Kidney epithelial cell (primary cell): Measurements from ENCODE around the gene IRAK1BP1. TPM values are rescaled to one million over a fixed set of nuclear protein-coding genes. Genes with fewer than 3 reads are reported as not detected.
"Not testable (repeated sequence)": the region's sequence is repeated elsewhere in the genome, so short reads cannot be mapped to it uniquely, and the experiment has no call there.

Experiments used
- DNase-seq: peaks from one replicate; pipeline ENCODE4 v3.0.0-alpha.2; 2010; ENCODE audit warnings: low read depth
- H3K27me3 ChIP-seq: 2 replicates; pipeline ENCODE4 v1.6.0; 2011; ENCODE audit warnings: low read length; ENCODE audit not compliant: control insufficient read depth, insufficient read depth
- H3K36me3 ChIP-seq: 2 replicates; pipeline ENCODE4 v1.5.1; 2011; ENCODE audit warnings: low read length; ENCODE audit not compliant: control insufficient read depth, insufficient read depth
- H3K4me3 ChIP-seq: 2 replicates; pipeline ENCODE4 v1.5.1; 2011; ENCODE audit warnings: low read depth, mild to moderate bottlenecking, control low read depth, low read length
- CTCF ChIP-seq: IDR thresholded peaks from 2 replicates; pipeline ENCODE4 v1.5.1; 2011; ENCODE audit warnings: mild to moderate bottlenecking, moderate library complexity, low read length, control low read depth, inconsistent platforms; ENCODE audit not compliant: insufficient read depth, poor library complexity, severe bottlenecking
- total RNA-seq: library from RNA; depleted of rRNA; stranded (reverse); fragments of >200 nt; gene quantifications from 2 replicates; pipeline ENCODE4 v1.2.3, GENCODE V29; 2015

Gene IRAK1BP1
- total RNA-seq, 1 donor from 2014 or later = 4.5 TPM

- no peak for TF ChIP-seq CTCF
Observed at GRCh38 chr6:78883651-78884050, 16.3 kb downstream of the IRAK1BP1 start.

GRCh38 chr6:78889901-78890300, 22.6 kb downstream of the IRAK1BP1 start:
- H3K36me3 ChIP-seq, H3K4me3 ChIP-seq, H3K27me3 ChIP-seq, DNase-seq: not testable (repeated sequence)

More at GRCh38 chr6:78883651-78884050, 16.3 kb downstream of the IRAK1BP1 start:
- DNase-seq = no peak
- no peaks in the 10 kb centered on the region for H3K36me3 ChIP-seq
- H3K27me3 ChIP-seq = no peaks in the 10 kb centered on the region
- H3K4me3 ChIP-seq = no peak overlapping the region

- TF ChIP-seq CTCF = no peak
- Histone ChIP-seq H3K27me3 (no peaks in the 10 kb centered on the region), H3K36me3 (no peaks in the 10 kb centered on the region), H3K4me3 (no peak overlapping the region)
- DNase-seq = no peak
Observed at GRCh38 chr6:78896227-78896626, 28.9 kb downstream of the IRAK1BP1 start.

GRCh38 chr6:78908621-78909020, 41.3 kb downstream of the IRAK1BP1 start:
- Histone ChIP-seq H3K4me3 (no peak overlapping the region), H3K36me3 (no peaks in the 10 kb centered on the region), H3K27me3 (peaks cover 4% of the 10 kb centered on the region)
- no peak for DNase-seq
- no peak for TF ChIP-seq CTCF

- DNase-seq = no peak
- H3K36me3 ChIP-seq = no peaks in the 10 kb centered on the region
- peaks cover 4% of the 10 kb centered on the region for H3K27me3 ChIP-seq
- no peak overlapping the region for H3K4me3 ChIP-seq
- no peak for TF ChIP-seq CTCF
Observed at GRCh38 chr6:78909391-78909790, 42.0 kb downstream of the IRAK1BP1 start.

GRCh38 chr6:78910010-78910409, 42.7 kb downstream of the IRAK1BP1 start:
- DNase-seq = no peak
- Histone ChIP-seq H3K27me3 (peaks cover 4% of the 10 kb centered on the region), H3K4me3 (no peak overlapping the region), H3K36me3 (no peaks in the 10 kb centered on the region)
- no peak for TF ChIP-seq CTCF
